ENCODE data around the gene C2orf42. TPM values are rescaled to one million over a fixed set of nuclear protein-coding genes. Genes with fewer than 3 reads are reported as not detected.
"Not testable (repeated sequence)": the region's sequence is repeated elsewhere in the genome, so short reads cannot be mapped to it uniquely, and the experiment has no call there.

The C2orf42 gene
- total RNA-seq, 1 donor from 2014 or later: 18.8 TPM

- Mint-ChIP-seq H3K4me1 (ENCODE audit: unreplicated experiment) (peaks cover 48% of the 10 kb centered on the region), H3K9me3 (no peaks in the 10 kb centered on the region), H3K36me3 (no peaks in the 10 kb centered on the region), H3K4me3 (peak overlapping the region; percentile 17), H3K27ac (peak overlapping the region; percentile 79), H3K27me3 (no peaks in the 10 kb centered on the region)
- no peak for DNase-seq (ENCODE audit: extremely low spot score, unreplicated experiment)
- TF ChIP-seq, protein P1, sequence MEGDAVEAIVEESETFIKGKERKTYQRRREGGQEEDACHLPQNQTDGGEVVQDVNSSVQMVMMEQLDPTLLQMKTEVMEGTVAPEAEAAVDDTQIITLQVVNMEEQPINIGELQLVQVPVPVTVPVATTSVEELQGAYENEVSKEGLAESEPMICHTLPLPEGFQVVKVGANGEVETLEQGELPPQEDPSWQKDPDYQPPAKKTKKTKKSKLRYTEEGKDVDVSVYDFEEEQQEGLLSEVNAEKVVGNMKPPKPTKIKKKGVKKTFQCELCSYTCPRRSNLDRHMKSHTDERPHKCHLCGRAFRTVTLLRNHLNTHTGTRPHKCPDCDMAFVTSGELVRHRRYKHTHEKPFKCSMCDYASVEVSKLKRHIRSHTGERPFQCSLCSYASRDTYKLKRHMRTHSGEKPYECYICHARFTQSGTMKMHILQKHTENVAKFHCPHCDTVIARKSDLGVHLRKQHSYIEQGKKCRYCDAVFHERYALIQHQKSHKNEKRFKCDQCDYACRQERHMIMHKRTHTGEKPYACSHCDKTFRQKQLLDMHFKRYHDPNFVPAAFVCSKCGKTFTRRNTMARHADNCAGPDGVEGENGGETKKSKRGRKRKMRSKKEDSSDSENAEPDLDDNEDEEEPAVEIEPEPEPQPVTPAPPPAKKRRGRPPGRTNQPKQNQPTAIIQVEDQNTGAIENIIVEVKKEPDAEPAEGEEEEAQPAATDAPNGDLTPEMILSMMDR (conservative IDR thresholded peaks at IDR 0.05): no peak
Observed at GRCh38 chr2:70111752-70112591, 78.8 kb downstream of the C2orf42 start.

DNA sequence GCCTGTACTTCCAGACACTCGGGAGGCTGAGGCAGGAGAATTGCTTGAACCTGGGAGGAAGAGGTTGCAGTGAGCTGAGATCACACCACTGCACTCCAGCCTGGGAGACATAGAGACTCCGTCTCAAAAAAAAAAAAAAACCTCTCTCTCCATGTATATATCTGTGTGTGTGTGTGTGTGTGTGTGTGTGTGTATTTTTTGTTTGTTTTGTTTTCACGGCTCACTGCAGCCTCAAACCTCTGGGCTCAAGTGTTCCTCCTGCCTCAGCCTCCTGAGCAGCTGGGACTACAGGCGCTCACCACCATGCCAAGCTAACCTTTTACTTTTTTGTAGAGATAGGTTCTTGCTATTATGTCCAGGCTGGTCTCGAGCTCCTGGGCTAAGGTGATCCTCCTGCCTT, 80.4 kb downstream of the C2orf42 start:
- not testable (repeated sequence) for H3K9me3 Mint-ChIP-seq; DNase-seq (ENCODE audit: extremely low spot score, unreplicated experiment); H3K36me3 Mint-ChIP-seq; H3K27me3 Mint-ChIP-seq; H3K4me3 Mint-ChIP-seq; H3K27ac Mint-ChIP-seq
- H3K4me1 Mint-ChIP-seq (ENCODE audit: unreplicated experiment): peaks cover 43% of the 10 kb centered on the region

DNA sequence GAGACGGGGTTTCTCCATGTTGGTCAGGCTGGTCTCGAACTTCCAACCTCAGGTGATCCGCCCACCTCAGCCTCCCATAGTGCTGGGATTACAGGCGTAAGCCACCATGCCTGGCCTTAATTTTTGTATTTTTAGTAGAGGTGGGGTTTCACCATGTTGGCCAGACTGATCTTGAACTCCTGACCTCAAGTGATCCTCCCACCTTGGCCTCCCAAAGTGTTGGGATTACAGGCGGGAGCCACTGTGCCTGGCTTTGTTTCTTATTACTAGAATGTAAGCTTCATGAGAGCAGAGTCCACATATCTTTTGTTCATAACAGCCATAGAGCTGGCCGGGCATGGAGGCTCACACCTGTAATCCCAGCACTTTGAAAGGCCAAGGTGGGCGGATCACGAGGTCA, 84.7 kb downstream of the C2orf42 start:
- not testable (repeated sequence) for H3K27ac Mint-ChIP-seq; DNase-seq (ENCODE audit: extremely low spot score, unreplicated experiment); H3K9me3 Mint-ChIP-seq; H3K27me3 Mint-ChIP-seq; H3K4me3 Mint-ChIP-seq; H3K36me3 Mint-ChIP-seq
- peaks cover 41% of the 10 kb centered on the region for H3K4me1 Mint-ChIP-seq (ENCODE audit: unreplicated experiment)

- H3K9me3 Mint-ChIP-seq: no peaks in the 10 kb centered on the region
- H3K27ac Mint-ChIP-seq: peak overlapping the region; percentile 85
- DNase-seq (ENCODE audit: extremely low spot score, unreplicated experiment): no peak
- H3K27me3 Mint-ChIP-seq: no peaks in the 10 kb centered on the region
- no peaks in the 10 kb centered on the region for H3K36me3 Mint-ChIP-seq
- peak overlapping the region; percentile 81 for H3K4me3 Mint-ChIP-seq
- H3K4me1 Mint-ChIP-seq (ENCODE audit: unreplicated experiment): peaks cover 35% of the 10 kb centered on the region
- TF ChIP-seq, protein P1 (conservative IDR thresholded peaks at IDR 0.05): no peak
Observed at GRCh38 chr2:70104231-70105111, 86.3 kb downstream of the C2orf42 start.

GRCh38 chr2:70103531-70104061, 87.2 kb downstream of the C2orf42 start:
- no peaks in the 10 kb centered on the region for H3K27me3 Mint-ChIP-seq
- H3K36me3 Mint-ChIP-seq: no peaks in the 10 kb centered on the region
- no peak overlapping the region for H3K27ac Mint-ChIP-seq
- DNase-seq (ENCODE audit: extremely low spot score, unreplicated experiment): no peak
- TF ChIP-seq, protein P1 (conservative IDR thresholded peaks at IDR 0.05): no peak
- H3K4me1 Mint-ChIP-seq (ENCODE audit: unreplicated experiment): peaks cover 30% of the 10 kb centered on the region
- H3K9me3 Mint-ChIP-seq: no peaks in the 10 kb centered on the region
- H3K4me3 Mint-ChIP-seq: no peak overlapping the region

- H3K4me1 Mint-ChIP-seq (ENCODE audit: unreplicated experiment): peaks cover 20% of the 10 kb centered on the region
Observed at GRCh38 chr2:70102323-70102905, 88.4 kb downstream of the C2orf42 start.

GRCh38 chr2:70101686-70102085, 89.1 kb downstream of the C2orf42 start:
- not testable (repeated sequence) for H3K27ac Mint-ChIP-seq; H3K36me3 Mint-ChIP-seq; DNase-seq (ENCODE audit: extremely low spot score, unreplicated experiment); H3K27me3 Mint-ChIP-seq; H3K9me3 Mint-ChIP-seq; H3K4me3 Mint-ChIP-seq
- H3K4me1 Mint-ChIP-seq (ENCODE audit: unreplicated experiment): peaks cover 15% of the 10 kb centered on the region

More at GRCh38 chr2:70102323-70102905, 88.4 kb downstream of the C2orf42 start:
- H3K27me3 Mint-ChIP-seq; H3K36me3 Mint-ChIP-seq; H3K4me3 Mint-ChIP-seq; DNase-seq (ENCODE audit: extremely low spot score, unreplicated experiment); H3K27ac Mint-ChIP-seq; H3K9me3 Mint-ChIP-seq: not testable (repeated sequence)

Data from type B pancreatic cell (in vitro differentiated cells).